Hematopoietic multipotent progenitor cell treated with erythropoietin and hydrocortisone succinate and interleukin-3 and kit ligand, for 6 days (in vitro differentiated cells): ENCODE results near the gene RAPGEF5.

ENCODE experiments used
- DNase-seq: peaks from one replicate; pipeline ENCODE4 v3.0.0-alpha.2; 2015

The RAPGEF5 gene

DNA sequence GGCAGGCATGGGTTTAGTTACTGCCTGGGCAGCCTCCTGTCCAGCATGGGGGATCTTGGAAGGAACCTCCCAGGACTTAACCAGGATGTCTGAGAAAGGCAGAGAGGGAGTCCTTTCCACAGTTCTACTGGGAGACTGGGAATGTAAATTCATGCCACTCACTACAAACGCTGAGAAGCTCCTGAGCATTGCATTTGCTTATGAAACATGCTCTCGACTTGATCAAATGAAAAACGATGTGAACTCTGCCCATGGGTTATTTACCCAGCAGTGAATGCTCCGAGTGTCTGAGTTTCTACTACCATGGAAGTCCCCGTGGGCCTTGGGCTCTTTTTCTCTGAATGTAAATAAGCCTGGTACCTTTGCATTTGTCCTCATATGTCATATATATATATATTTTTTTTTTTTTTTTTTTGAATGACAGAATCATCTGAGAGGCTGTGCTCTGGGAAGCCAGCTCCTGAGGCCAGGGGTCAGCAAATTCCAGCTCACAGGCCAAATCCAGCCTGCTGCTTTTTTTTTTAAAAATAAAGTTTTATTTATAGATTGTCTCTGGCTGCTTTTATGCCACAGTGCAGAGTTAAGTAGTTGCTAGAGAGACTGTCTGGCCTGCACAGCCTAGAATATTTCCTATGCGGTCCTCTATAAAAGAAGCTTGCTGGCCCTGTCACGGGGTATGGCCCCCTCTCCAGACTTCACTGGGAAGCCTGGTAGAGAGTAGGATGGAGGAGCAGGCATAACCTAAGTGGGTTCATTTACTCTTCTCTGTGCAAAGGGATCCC, 21.4 kb upstream of the RAPGEF5 start:
- no peak for DNase-seq

DNA sequence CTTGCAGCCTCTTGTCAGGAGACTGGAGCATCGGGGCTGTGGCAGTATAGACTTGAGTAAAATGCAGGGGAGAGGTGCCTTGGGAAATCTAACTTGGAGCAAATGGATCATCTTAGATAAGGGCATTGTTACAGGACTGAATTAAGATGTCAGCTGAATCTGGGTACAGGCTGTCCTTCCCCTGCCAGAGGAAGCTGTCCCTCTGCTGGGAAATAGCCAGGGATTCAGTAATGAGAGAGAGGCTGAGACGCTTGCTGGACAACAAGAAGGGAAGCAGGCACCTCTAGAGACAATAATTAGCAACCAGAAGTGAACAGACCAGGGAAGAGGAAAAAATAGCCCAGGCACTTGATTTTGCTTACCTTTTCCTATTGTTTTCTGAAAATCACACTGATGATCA, 20.7 kb upstream of the RAPGEF5 start:
- no peak for DNase-seq

DNA sequence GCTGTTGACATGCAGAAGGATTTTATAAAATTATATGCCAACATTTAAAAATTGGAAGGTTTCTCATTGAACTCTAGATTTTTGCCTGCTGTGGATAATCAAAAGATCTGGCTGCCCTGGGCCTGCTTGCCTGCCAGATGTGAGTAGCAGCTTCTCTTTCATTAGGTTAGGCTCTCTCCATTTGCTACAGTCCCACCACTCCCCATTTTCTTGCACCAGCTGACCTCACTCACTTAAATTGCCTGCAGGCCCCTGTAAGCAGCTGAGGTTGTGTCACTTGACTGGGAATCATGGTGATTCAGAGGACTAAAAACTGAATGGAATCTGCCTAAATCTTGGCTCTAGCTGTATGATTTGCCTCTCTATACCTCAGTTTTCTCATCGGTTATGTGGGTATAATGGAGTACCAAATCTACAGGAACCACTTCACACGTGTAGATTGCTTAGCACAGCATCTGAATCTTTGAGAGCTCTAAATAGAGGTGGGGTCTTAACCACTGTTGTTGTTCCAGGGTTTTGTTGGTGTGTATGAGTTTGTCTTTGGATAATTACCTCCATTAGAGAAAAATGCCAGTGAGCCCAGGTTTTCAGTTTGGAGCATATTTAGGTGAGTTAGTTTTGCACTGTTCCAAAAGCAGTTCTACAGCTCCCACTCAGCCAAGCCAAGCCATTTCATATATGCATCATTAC, 18.6 kb upstream of the RAPGEF5 start:
- DNase-seq: no peak

DNA sequence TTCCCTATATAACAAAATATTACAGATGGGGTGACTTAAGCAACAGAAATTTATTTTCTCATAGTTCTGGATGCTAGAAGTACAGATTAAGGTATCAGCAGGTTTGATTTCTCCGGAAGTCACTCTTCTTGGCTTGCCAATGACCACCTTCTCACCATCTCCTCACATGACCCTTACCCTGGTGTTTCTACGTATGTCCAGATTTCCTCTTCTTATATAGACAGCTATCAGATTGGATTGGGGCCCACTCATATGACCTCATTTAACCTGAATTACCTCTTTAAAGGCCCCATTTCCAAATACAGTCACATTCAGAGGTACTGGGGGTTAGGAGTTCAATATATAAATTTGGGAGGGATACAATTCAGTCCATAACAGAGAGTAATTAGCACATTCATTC, 17.0 kb upstream of the RAPGEF5 start:
- DNase-seq: no peak

DNA sequence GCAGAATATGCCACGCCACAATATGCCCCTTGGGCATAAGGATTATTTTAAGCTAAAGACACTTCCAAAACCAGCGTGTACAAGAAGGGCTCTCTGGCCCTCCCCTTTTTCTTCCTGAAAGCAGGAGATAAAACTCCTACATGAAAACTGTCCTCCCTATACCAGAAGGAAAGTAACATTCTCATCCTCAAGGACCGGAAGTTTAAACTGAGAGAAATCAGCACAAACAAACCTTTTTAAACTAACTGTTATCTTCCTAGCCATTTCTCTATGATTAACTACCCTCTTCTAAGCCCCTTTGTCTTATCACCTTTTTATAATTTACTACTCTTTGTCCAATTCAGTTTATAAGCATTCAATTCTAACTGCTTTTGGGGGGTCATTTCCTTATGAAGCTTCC, 16.4 kb upstream of the RAPGEF5 start:
- no peak for DNase-seq

DNA sequence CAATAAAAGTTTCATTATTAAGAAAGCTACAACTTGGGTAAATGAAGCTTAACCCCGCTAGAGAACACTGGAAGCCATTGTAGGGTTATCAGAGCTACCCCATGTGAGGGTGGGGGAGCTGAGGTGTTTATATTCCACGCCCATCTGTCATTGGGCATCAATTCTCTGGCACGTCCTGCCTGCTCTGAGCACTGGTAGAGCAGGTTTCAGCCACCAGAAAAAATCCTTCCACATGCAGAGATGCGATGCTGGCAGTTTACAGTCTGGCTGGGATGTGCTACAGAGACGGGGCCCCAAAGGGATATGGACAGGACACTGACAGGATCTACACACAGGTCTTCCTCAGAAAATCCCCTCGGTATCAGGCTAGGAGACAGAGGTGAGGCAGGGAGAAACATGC, 15.9 kb upstream of the RAPGEF5 start:
- no peak for DNase-seq

DNA sequence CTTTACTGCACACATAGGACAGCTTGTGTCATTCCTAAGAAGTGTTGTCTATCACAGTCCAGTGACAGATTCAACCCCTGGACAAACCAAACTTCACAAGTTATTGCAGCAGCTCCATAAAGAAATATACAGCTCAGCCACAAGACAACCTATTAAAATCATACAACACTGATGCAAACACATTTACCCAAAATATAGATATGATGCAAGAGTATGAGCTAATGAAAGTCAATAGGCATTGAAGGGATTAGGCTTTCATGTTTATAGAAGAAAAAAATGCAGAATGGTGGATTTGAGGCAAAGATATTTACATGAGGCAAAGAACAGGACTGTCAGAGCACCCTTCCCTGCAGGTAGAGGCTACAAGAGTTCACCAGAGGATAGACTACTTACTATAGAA, 14.9 kb upstream of the RAPGEF5 start:
- DNase-seq: no peak

DNA sequence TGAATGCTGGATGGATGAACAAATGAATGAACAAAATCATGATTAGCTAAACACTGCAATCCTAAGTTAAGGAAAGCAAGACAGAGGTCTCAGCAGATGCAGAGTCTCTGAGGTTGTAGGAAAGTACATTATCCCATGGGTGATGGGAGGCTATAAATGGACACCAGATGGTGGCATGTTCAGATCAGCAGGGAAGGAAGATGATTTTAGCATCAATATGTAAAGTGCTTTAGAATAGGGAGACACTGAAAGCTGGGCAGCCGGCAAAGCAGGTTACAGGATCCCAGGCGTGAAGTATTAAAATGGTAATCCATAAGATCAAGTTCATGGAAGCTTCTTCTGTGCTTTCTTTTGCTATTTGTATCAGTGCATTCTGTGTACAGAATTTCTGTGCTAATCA, 7.9 kb upstream of the RAPGEF5 start:
- DNase-seq: no peak

DNA sequence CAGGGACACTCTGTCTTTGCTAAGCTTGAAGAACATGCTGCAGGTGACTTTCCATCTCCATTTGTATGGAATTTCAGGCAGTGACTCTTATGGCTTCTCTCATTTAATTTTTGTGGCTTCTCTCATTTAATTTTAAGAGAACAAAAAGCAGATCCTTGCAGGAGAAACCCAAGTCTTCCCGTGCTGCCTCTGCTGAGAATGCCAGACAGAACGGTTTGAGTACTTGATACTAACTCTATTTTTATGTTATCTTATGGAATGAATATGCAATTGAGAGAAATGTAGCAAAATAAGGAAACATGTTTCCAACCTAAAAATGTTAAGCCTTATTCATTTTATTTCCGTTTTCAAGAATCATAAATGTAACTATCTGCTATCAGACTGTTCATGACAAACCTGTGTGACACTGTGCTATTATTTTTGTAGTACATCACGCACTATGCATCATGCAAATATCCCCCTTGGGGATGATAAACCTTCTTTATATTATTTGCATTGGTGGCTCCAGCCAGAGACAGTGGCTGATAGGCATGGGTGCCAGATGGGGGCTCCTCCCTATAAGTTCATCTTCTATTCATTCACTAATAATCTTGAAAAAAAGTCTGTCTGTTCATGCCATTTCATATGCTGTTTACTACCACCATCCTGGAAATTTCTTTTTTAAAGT, 6.9 kb upstream of the RAPGEF5 start:
- no peak for DNase-seq

DNA sequence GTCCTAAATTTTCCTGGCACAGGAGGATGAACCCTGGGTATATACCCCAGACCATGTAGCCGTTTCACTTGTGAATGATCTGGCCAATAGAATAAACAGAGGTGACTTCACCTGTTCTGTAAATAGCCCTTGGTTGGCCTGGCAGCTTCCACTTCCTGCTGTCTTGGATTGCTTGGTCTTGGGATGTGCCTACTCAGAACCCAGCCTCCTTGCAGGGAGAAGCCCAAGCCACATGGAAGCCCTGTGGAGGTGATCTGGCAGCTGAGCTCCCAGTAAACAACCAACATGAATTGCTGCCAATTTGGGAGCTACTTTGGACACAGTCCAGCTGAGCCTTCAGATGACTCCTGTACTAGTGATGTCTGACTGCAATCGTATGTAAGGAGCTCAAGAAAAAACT, 4.8 kb upstream of the RAPGEF5 start:
- DNase-seq: no peak

DNA sequence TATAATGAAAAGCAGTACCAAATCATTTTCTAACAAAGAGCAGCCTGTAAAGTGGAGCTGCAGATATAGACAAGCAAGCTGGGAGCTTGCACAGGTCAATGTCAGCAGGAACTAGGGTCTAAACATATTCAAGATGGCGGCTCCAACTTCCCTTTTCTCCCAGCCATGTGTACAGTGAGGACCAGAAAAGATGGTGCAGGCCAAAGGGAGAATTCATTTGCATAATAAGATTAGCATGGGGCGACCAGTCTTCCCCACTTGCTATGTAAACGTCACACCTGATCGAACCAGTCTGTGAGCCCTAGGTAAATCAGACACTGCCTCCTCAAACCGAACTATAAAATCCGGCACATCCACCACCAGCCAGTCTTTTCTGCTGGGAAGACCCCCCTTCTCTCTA, 4.4 kb upstream of the RAPGEF5 start:
- DNase-seq: no peak

DNA sequence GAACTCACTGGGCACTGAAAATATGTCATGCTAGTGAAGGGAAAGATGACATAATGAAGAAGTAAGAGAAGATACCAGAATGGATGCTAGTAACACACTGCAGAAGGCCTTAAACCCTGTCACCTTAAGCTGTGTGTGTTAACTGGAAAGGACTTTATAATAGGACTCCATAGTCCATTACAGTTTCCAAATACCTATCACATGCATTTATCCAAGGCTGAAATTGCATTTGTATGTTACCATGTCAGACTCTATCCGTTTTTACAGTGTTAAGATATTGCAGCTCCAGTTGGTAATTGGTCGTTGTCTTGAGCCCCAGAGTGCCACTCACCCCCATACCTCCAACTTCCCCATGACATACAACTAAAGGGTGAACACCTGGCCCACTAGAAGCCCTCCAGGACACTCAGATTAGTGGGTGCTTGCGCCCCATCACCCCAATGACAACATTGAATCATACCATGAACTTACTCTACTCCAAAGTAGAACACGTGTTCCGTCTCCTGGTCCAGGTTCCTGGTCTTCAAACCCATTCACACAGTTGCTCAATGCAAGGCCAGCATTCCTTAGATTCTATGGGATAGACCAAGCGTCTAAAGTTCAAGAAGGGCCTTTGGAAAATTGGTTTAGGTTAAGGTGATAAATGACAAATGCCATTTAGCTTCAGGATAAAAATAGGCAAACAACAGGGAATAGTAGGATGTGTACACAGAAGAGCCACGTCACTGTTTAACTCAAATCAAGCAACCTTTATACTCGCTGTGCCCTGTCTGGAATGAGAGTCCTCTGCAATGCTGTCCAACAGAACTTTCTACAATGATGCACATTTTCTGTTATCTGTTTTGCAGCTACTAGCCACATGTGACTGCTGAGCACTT, 2.1 kb upstream of the RAPGEF5 start:
- DNase-seq: no peak

DNA sequence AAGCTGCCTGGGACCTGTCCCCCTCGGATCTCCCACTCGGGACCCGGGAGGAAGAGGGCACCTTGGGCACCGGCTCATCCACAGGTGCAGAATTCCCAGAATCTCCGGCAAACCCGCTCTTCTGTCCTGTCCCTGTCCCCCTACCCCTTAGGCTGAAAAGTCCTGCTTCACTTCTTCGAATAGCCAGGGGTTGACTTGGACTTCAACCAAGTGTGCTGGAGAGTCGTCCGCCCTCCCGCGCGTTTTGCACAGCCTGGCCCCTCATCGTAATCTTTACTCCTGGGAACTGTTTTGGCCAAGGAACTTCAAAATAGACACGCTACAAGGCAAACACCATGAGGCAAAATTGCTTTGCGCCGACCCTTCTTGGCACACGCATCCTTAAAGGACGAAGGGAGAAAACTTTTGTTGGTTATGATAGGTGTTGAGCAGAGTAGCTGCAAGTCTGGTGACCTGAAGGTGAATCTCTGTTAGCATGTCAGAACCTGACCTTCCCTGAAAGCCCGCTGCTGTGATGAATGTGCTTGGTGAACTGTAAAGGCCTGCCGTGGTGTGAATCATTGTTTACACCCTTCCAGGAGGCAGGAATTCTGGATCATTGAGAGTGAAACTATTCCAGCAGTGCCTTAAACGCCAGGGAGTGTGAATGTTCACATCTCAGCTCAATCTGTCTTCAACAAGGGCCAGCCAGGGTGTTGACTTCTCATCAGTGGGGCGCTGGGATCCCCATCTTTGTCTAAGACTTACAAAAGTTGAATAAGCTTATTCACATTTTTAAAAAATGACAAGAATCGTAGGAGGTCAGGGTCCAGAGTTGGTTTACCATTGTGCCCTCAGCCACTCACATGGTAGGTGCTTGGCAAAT, 589 bp upstream of the RAPGEF5 start:
- no peak for DNase-seq

DNA sequence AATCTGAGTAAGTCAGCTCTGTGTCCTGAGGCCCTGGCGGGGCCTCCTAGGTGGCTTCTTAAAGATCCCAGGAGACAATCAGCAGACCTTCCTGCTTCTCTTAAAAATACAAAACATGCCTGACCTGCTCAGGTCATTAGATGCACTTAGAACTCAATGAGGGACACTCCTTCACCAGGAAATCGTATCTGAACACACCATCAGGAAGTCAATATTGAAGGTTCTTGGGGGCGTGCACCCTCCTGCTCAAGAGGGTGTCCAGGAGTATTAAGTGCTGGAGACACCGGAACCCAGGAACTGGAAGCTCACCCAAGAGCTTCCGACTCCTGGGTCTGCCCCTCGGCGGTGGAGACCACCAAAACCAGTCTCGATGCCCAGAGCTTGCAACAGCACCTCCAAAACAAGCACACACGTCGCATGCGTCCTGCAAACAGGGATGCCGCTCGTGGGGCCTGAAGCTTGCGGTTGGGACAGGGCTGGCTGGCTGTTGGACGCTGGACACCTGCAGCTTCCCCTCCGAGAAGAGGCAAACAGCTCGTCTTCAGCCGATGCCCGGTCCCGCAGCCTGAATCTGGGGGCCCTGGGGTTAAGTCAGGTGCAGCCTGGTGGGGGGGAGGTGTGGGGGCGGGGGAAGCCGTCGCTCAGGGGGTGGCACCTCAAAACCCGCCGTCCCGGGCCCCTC, 803 bp downstream of the RAPGEF5 start:
- peak; percentile 15 for DNase-seq

DNA sequence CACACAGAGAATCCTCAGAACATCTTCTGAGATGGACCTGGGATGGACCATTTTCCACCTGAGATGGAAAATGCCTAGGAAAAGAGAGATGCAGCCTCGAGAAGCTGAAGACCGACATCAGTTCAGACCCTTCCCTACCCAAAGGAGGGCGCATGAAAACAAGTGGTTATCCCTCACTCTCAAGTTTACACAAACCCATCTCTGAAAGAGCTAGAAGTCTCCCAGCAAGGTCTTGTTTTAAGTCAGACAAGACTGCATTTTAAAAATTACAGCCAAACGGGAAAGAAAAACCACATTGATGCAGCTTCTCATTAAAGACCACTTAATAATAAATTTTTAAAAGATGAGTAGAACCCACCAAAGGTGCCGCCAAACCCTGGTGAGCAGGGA, 1.3 kb downstream of the RAPGEF5 start:
- DNase-seq: no peak

DNA sequence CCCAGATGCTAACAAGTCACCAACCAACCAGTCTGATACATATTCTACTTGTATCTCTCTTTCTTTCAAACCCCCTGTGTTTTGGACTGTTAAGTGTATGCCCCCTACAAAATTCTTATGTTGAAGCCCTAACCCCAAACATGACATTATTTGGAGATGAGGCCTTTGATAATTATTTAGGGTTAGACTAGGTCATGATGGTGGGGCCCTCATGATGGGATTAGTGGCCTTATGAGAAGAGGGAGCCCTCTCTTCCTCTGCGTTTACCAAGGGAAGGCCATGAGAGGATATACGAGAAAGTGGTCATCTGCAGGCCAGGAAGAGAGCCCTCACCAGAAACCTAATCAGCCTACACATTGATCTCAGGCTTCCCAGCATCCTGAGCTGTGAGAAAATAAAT, 2.5 kb downstream of the RAPGEF5 start:
- DNase-seq: no peak

DNA sequence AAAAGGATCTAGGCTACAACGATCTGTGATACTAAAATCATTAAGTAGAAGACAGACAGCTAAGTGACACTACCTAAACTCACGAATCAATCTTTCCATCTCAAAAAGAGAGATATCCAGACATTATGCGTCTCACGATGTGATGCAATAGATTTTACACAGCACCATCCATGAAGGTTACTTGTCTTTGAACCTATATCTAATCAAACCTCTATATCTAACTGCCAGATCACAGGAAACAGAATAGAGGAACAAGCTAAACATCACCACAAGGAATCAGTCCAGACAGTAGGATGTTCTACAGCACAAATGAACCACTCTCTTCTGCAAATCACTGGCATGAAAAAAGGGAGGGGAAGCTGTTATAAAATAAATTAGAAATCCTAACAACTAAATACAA, 4.1 kb downstream of the RAPGEF5 start:
- DNase-seq: peak; percentile 52

DNA sequence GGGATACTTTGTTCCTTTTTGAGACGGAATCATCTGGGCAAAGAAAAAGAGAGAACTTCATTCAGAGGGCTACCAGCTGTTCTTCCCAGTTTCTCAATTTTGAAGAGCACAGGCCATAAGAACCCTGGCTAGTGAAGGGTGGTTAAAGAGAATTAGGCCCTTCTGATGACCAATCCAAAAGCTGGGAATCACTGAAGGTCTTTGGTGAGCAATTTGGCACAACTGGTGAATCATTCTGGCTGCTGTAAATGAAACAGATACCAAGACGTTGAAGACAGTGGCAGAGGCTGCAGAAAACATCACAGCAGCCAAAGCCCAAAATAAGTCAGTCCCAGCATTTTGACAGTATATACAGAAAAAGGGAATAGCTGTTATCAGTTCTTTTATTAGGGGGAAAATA, 5.1 kb downstream of the RAPGEF5 start:
- no peak for DNase-seq

DNA sequence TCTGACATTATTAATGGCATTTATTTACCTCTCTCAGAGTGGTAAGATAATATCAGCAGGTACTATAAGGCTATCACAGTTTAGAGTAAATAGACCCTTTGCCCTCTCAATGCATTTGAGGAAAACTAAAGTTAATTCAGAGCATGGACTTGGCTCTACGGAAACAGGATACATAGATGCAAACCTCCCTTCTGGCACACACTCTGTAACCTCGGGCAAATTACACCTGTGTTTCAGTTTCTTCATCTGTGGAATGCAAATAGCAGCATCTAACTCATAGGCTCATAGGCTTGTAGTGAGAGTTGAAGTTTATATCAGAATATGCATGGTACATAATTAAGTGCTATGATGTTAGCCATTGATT, 5.6 kb downstream of the RAPGEF5 start:
- DNase-seq: no peak

DNA sequence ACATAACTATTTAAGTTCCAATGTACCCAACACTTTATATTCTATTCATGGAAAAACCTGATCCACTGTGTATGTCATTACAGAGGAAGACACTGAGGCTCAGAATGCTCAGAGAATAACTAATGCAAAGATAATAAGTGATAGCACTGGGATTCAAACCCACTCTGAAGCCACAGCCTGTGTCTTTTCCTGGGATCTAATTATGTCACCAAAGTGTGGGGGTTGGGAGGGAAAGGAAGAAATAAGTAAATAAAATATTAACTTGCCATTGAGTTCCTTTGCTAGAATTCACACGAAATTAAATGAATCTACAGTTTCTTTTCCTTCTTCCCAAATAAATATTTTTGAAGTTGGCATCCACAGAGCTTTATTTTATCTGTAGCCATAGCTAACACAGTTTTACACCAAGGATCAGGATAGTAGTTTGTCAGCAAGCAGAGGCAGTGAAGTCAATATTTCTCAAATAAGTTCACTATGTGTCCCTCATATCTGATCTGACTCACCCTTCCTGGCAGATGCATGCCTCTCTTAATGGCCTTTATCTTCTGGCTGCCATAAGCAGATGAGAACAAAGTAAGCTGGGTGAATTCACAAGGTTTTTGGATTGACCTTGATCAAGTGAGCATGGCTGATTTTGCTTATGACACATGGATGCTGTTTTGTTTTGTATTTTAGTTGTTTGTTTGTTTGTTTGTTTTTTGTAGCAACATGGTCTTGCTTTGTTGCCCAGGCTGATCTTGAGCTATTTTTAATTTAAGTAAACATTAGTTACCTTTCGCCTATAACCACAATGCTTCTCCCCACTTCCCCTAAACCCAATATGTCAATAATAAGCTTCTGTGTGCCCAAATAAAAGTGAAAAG, 6.3 kb downstream of the RAPGEF5 start:
- DNase-seq: peak; percentile 94

DNA sequence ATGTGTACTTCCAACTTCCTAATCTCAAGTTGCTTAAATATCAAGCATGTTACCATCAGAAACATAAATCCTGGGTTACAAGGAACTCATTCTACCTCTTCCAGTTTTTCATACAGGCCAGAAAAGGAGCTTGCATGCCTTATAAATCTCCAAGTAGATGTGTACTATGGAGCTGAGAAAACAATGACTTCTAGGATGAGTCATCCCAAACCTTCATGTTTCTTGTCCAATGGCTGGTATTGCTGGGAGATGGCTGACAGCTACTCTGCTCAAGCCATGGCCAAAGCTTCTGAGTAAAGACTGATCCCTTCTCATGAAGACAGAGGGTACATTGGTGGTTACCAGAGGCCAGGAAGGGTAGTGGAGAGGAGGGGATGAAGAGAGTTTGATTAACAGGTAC, 8.6 kb downstream of the RAPGEF5 start:
- DNase-seq: no peak
